NCI-H1694 (cell line): ENCODE measurements around the gene GTF3C4.

Source experiments
- DNase-seq: peaks from one replicate; lab custom pipeline; 2025; lab: John Stamatoyannopoulos, UW

The GTF3C4 gene

GRCh38 chr9:132647806-132648205 is 22.5 kb upstream of the GTF3C4 start:
- DNase-seq = no peak

- DNase-seq = no peak
Observed at GRCh38 chr9:132648283-132648682, 22.0 kb upstream of the GTF3C4 start.

- no peak for DNase-seq
Observed at GRCh38 chr9:132648685-132649084, 21.6 kb upstream of the GTF3C4 start.

- peak; percentile 23 for DNase-seq
Observed at GRCh38 chr9:132651259-132651658, 19.0 kb upstream of the GTF3C4 start.

GRCh38 chr9:132656299-132656698 is 14.0 kb upstream of the GTF3C4 start:
- DNase-seq = no peak

GRCh38 chr9:132662152-132662945 is 7.9 kb upstream of the GTF3C4 start:
- DNase-seq = no peak

GRCh38 chr9:132663117-132663516 is 7.1 kb upstream of the GTF3C4 start:
- DNase-seq = no peak

- DNase-seq = no peak
Observed at GRCh38 chr9:132663851-132664250, 6.4 kb upstream of the GTF3C4 start.

- DNase-seq = no peak
Observed at GRCh38 chr9:132669319-132669697, 956 bp upstream of the GTF3C4 start.

- DNase-seq = peak; percentile 28
Observed at GRCh38 chr9:132669698-132670456, 387 bp upstream of the GTF3C4 start, which contains the start of gene DDX31. TSS of gene DDX31 (minus strand) at chr9:132669983. CDS start at chr9:132669934, 49 bp downstream.

GRCh38 chr9:132671620-132672412 is 1.6 kb downstream of the GTF3C4 start:
- DNase-seq = no peak

- no peak for DNase-seq
Observed at GRCh38 chr9:132672413-132672690, 2.1 kb downstream of the GTF3C4 start.

- DNase-seq = no peak
Observed at GRCh38 chr9:132673355-132673754, 3.1 kb downstream of the GTF3C4 start.

GRCh38 chr9:132674485-132674884 is 4.2 kb downstream of the GTF3C4 start:
- DNase-seq = no peak

GRCh38 chr9:132677976-132678375 is 7.7 kb downstream of the GTF3C4 start:
- no peak for DNase-seq

GRCh38 chr9:132679946-132680625 is 9.8 kb downstream of the GTF3C4 start:
- DNase-seq = no peak

- DNase-seq = no peak
Observed at GRCh38 chr9:132681561-132681960, 11.3 kb downstream of the GTF3C4 start.

- no peak for DNase-seq
Observed at GRCh38 chr9:132683873-132684272, 13.6 kb downstream of the GTF3C4 start.

GRCh38 chr9:132690696-132691095 is 20.4 kb downstream of the GTF3C4 start:
- DNase-seq = no peak

- no peak for DNase-seq
Observed at GRCh38 chr9:132694144-132694543, 23.9 kb downstream of the GTF3C4 start.

GRCh38 chr9:132697230-132697629 is 27.0 kb downstream of the GTF3C4 start:
- DNase-seq = no peak

GRCh38 chr9:132698989-132699388 is 28.7 kb downstream of the GTF3C4 start:
- DNase-seq = no peak
